Measurements from ENCODE around the gene CRELD2.
A peak's percentile ranks its signal among the peaks of the same experiment; 100 is the strongest.

Gene CRELD2

GRCh38 chr22:49959782-49960158 is 41.3 kb downstream of the CRELD2 start:
- FAIRE-seq = no peak

DNA sequence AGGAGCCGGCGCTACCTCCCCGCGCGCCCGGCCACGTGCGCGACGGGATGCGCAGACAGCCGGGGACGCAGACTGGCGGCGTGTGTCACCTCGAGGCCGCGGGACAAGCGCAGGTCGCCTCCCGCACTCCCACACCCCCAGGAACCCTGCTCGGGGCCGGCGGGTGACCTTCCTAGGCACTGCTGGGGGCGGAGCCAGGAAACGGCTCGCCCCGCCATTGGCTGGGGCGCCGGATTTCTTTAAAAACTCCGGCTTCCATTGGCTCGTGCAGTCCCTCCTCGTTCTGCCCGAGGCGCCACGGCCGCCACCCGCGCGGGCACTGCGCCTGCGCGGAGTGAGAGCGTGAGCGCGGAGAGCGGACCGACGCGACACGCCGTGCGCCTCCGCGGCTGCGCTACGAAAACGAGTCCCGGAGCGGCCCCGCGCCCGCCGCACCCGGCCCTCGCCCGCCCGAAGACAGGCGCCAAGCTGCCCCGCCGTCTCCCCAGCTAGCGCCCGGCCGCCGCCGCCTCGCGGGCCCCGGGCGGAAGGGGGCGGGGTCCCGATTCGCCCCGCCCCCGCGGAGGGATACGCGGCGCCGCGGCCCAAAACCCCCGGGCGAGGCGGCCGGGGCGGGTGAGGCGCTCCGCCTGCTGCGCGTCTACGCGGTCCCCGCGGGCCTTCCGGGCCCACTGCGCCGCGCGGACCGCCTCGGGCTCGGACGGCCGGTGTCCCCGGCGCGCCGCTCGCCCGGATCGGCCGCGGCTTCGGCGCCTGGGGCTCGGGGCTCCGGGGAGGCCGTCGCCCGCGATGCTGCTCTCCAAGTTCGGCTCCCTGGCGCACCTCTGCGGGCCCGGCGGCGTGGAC is 41.9 kb downstream of the CRELD2 start, which contains the start of gene PIM3:
TSS of gene PIM3 (plus strand) at position 614 of the 846 bp plus-strand sequence. CDS start at position 790, 176 bp downstream.
- FAIRE-seq = peak; percentile 92

DNA sequence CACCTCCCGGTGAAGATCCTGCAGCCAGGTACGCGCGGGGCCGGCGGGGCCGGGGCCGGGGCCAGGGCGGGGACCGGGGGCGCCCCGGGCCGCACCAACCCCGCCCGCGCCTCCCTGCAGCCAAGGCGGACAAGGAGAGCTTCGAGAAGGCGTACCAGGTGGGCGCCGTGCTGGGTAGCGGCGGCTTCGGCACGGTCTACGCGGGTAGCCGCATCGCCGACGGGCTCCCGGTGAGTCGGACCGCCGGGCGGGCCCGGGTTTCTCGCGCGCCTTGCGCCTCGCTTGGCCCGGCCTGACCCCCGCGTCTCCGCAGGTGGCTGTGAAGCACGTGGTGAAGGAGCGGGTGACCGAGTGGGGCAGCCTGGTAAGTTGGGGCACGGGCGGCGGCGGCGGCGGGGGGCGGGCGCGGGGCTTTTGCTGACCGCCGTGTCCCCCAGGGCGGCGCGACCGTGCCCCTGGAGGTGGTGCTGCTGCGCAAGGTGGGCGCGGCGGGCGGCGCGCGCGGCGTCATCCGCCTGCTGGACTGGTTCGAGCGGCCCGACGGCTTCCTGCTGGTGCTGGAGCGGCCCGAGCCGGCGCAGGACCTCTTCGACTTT is 42.7 kb downstream of the CRELD2 start:
- FAIRE-seq = no peak

- FAIRE-seq = no peak
These were observed 43.2 kb downstream of the CRELD2 start for GRCh38 chr22:49961601-49962011.

- peak; percentile 11 for FAIRE-seq
These were observed 43.7 kb downstream of the CRELD2 start for GRCh38 chr22:49962012-49962750.

DNA sequence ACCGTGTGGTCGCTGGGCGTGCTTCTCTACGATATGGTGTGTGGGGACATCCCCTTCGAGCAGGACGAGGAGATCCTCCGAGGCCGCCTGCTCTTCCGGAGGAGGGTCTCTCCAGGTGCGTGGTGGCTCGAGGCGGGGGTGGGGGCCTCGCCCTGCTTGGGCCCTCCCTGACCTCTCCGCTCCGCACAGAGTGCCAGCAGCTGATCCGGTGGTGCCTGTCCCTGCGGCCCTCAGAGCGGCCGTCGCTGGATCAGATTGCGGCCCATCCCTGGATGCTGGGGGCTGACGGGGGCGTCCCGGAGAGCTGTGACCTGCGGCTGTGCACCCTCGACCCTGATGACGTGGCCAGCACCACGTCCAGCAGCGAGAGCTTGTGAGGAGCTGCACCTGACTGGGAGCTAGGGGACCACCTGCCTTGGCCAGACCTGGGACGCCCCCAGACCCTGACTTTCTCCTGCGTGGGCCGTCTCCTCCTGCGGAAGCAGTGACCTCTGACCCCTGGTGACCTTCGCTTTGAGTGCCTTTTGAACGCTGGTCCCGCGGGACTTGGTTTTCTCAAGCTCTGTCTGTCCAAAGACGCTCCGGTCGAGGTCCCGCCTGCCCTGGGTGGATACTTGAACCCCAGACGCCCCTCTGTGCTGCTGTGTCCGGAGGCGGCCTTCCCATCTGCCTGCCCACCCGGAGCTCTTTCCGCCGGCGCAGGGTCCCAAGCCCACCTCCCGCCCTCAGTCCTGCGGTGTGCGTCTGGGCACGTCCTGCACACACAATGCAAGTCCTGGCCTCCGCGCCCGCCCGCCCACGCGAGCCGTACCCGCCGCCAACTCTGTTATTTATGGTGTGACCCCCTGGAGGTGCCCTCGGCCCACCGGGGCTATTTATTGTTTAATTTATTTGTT is 44.6 kb downstream of the CRELD2 start:
- no peak for FAIRE-seq

- FAIRE-seq = no peak
These were observed 45.2 kb downstream of the CRELD2 start for GRCh38 chr22:49963647-49964026.

DNA sequence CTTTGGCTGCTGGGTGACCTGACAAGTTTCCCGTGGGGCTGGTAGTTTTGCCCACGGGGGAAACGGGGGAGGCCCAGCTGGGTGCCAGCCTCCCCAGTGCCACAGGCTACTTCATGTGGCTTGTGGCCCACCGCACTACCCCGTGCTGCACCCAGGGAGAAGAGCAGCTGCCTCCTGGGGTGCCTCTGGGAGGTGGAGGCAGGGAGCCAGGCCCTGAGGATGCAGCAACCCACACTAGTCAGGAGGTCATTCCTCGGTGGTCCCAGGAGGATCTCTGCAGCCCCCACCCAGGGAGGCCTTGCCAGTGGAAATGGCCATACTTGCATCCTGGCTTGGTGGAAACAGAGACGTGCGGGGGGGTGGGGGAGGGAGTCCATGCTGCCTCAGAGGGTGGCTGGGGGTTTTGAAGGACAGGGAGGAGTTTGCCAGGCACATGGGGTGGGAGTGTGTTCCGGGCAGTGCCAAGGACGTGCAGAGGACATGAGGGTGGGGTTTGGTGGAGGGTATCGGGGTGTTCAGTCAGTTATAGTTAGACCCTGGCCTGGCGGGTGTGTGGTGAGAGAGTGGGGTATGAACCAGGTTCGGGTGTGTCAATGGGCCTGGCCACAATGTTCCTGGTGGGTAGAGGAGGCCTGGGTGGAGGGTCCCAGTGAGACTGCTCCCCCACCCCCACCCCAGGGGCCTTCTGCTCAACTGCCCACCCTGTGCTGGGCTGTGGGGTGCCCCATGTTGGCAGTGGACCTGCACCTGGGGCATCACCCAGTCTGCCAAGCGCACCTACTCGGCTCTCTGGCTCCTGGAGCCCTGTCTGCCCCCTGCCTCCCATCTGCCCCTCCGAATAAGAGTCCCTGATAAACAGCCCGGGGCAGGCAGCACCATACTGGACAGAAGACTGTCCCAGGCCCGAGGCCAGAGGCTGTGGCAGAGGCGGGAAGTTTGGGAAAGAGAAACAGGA is 46.0 kb downstream of the CRELD2 start:
- no peak for FAIRE-seq

DNA sequence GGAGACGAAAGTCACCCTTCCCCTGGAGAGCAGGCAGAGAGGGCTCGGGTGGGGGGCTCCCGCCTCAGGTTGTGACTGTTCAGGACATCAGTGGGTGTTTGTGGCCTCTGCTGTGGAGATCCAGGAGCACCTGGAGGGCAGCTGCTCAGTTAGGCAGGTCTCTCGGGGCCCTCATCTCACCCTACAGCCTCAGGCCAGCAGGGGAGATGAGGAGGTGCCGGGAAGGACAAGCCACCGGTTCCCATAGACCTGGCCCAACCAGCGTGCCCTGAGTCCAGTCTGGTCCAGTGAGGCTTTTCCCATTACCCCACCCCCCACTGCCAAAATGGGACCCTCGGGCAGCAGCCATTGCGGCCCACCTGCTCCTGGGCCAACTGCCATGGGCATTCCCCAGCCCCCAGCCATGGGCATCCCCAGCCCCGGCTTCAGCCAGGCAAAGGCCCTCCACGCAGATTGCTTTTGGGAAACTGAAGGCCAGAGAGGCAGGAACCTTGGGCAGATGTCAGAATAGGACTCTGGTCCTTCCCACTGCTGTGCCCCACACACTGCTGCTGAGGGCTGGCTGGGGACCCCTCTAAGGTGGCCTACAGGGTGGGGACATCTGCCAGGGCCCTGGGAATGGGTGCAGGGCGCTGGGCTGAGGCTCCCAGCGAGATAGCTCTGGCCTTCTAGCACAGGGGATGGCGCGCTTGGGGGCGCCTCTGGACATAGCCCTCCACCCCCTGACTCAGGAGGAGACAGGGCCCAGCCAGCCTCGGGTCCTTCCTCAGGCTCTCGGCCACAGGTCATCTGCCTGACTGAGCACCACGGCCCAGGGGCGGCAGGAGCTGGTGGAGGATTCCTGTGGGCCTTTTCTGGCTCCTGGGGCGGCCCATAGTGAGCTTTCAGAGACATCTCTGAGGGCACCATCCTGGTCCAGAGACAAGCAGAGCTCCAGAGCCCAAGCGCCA is 46.9 kb downstream of the CRELD2 start:
- no peak for FAIRE-seq

GRCh38 chr22:49966041-49966773 is 47.8 kb downstream of the CRELD2 start:
- no peak for FAIRE-seq

GRCh38 chr22:49966774-49967705 is 48.6 kb downstream of the CRELD2 start:
- FAIRE-seq = no peak

GRCh38 chr22:49967706-49968208 is 49.3 kb downstream of the CRELD2 start:
- no peak for FAIRE-seq

DNA sequence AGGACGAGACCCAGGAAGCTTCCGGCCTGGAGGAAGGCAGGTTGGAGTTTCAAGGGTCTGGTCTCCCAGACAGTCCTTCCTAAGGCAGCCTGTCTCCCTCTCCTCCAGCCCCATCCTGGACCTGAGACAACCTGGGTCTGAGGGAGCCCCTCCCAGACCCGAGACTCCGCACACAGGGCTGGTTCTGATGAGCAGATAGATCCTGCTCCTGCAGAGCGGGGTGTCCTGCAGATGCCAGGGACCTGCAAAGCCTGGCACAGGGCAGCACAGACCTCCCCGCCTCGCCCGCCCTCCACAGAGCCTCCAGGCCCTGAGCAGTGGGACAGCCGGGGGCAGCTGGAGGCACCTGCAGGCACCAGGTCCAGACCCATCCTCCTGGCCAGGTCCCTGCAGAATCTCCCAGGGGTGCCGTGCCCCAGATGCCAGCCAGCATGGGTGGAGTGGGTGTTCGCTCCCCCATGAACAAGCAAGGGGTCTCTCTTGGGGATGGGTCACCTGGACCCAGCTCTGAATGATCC is 49.9 kb downstream of the CRELD2 start:
- FAIRE-seq = no peak

- no peak for FAIRE-seq
These were observed 50.6 kb downstream of the CRELD2 start for GRCh38 chr22:49968831-49969661.

- FAIRE-seq = no peak
These were observed 51.5 kb downstream of the CRELD2 start for GRCh38 chr22:49969751-49970527.
